Measurements from ENCODE around the gene RNASET2.
"Not testable (repeated sequence)": the region's sequence is repeated elsewhere in the genome, so short reads cannot be mapped to it uniquely, and the experiment has no call there.

The RNASET2 gene

DNA sequence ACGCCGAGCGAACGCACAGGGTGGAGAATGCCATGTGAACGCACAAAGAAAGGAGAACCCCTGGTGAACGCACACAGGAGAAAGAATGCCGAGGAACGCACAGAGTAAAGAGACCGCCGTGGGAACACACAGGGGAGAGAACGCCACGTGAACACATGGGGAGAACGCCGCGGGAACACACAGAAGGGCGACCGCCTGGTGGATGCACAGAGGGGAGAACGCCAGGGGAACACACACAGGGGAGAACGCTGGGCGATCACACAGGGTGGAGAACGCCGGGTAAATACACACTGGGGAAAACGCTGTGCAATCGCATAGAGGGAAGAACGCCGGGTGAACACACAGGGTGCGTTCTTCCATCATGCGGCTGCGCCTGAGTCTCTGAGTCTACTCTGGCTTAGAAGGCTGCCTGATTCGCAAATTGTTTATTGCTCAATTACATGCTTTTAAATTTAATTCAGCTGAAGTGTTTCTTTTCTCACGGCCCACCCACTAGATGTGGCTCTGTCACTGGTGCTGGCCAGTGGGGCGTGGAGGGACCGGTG, 54.1 kb downstream of the RNASET2 start:
- no peak for DNase-seq (ENCODE audit: low spot score)

DNA sequence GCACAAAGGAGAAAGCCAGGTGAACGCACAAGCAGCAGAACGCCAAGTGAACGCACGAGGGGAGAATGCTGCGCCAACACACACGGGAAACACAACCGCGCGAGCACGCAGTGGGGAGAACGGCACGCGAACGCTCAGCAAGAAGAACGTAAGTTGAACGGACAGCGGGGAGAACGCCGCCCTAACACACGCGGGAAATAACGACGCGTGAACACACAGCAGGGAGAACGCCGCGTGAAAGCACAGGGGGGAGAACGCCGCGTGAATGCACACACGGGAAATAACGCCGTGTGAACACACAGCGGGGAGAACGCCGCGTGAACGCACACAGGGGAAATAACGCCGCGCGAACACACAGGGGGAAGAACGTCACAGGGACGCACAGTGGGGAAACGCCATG, 54.7 kb downstream of the RNASET2 start:
- no peak for DNase-seq (ENCODE audit: low spot score)

DNA sequence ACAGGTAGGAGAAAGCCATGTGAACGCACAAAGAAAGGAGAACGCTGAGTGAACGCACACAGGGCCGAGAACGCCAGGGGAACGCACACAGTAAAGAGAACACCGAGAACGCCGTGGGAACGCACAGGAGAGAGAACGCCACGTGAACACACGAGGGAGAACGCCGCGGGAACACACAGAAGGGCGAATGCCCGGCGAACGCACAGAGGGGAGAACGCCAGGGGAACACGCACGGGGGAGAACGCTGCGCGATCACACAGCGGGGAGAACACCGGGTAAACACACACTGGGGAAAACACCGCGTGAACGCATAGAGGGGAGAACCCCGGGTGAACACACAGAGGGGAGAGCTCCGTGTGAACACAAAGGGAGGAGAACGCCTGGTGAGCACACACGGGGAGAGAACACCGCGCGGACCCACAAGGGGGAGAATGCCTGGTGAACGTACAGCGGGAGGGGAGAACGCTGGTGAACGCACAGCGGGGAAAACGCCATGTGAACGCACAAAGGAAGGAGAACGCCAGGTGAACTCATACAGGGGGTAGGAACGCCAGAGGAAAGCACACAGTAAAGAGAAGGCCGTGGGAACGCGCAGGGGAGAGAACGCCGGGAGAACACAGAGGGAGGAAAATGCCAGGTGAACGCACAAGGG, 55.3 kb downstream of the RNASET2 start:
- no peak for DNase-seq (ENCODE audit: low spot score)

DNA sequence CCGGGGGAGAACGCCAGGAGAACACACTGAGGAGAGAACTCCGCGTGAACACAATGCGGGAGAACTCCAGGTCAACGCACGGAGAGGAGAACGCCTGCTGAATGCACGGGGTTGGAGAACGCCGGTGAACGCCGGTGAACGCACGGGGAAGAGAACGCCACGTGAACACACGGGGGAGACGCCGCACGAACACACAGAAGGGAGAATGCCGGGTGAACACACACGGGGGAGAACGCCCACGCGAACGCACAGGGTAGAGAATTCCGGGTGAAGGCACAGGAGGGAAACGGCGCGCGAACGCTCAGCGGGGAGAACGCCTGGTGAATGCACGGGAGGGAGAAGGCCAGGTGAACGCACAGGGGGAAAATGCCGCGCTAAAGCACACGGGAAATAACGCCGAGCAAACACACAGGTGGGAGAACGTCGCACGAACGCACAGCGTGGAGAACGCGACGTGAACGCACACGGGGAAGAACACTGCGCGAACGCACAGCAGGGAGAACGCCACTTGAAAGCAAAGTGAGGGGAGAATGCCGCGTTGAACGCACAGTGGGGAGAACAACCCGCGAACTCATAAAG, 56.1 kb downstream of the RNASET2 start:
- DNase-seq (ENCODE audit: low spot score), result no peak

DNA sequence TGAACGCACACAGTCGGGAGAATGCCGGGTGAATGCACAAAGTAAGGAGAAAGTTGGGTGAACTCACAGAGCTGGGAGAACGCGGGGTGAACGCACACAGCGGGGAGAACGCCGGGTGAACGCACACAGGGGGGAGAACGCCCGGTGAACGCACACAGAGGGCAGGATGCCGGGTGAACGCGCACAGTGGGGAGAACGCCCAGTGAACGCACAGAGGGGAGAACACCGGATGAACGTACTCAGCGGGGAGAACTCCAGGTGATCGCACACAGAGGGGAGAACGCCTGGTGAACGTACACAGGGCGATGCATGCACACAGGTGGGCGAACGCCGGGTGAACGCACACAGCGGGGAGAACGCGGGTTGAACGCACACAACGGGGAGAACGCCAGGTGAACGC, 57.4 kb downstream of the RNASET2 start:
- no peak for DNase-seq (ENCODE audit: low spot score)

DNA sequence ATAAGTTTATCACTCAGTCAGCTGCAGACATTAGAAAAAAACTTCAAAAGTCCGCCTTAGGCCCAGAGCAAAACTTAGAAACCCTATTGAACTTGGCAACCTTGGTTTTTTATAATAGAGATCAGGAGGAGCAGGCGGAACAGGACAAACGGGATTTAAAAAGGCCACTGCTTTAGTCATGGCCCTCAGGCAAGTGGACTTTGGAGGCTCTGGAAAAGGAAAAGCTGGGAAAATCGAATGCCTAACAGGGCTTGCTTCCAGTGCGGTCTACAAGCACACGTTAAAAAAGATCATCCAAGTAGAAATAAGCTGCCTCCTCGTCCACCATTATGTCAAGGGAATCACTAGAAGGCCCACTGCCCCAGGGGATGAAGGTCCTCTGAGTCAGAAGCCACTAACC, 61.7 kb downstream of the RNASET2 start:
- not testable (repeated sequence) for DNase-seq (ENCODE audit: low spot score)

DNA sequence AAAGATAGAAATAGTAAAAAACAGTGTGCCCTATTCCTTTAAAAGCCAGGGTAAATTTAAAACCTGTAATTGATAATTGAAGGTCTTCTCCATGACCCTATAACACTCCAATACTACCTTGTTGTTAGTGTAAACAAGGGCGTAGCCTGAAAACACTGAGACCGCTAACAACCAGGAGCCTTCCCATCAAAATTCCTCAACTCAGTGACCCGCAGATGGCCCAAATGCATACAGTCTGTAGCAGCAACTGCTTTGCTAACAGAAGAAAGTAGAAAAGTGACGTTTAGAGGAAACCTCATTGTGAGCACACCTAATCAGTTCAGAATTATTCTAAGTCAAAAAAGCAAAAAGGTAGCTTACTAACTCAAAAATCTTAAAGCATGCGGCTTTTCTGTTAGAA, 63.9 kb downstream of the RNASET2 start:
- DNase-seq (ENCODE audit: low spot score), result not testable (repeated sequence)

DNA sequence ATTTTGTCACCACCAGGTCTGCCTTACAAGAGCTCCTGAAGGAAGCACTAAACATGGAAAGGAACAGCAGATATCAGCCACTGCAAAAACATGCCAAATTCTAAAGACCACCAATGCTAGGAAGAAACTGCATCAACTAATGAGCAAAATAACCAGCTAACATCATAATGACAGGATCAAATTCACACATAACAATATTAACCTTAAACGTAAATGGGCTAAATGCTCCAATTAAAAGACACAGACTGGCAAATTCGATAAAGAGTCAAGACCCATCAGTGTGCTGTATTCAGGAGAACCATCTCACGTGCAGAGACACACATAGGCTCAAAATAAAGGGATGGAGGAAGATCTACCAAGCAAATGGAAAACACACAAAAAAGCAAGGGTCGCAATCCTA, 69.6 kb downstream of the RNASET2 start:
- DNase-seq (ENCODE audit: low spot score), result not testable (repeated sequence)

DNA sequence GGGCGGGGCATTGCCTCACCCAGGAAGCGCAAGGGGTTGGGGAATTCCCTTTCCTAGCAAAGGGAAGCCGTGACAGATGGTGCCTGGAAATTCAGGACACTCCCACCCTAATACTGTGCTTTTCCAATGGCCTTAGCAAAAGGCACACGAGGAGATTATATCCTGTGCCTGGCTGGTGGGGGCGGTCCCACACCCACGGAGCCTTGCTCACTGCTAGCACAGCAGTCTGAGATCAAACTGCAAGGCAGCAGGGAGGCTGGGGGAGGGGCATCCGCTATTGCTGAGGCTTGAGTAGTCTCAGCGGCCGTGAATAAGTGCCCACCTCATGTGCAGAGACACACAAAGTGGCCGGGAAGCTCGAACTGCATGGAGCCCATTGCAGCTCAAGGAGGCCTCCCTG, 71.4 kb downstream of the RNASET2 start:
- DNase-seq (ENCODE audit: low spot score), result not testable (repeated sequence)

DNA sequence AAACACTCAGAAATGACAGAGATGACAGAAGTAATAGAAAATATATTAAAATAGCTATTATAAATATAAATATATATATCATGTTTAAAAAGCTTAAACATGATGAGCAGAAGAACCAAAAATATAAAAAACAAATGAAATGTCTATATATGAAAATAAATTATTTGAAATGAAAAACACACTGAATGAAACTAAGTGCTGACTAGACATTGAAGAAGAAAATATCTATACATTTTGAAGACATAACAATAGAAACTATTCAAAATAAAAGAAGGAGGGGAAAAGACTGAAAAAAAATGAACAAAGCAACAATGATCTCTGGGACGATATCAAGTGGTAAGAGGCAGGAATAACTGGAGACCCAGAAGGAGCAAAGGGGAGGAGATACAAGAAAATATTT, 76.8 kb downstream of the RNASET2 start:
- no peak for DNase-seq (ENCODE audit: low spot score)

Data from CD4-positive, alpha-beta T cell treated with Interleukin-6 at 100 ng/mL for 8 hours (primary cell).